Measurements from ENCODE around the gene ASXL1.
A peak's percentile ranks its signal among the peaks of the same experiment; 100 is the strongest.
"Not testable (repeated sequence)": the region's sequence is repeated elsewhere in the genome, so short reads cannot be mapped to it uniquely, and the experiment has no call there.

The ASXL1 gene

GRCh38 chr20:32357869-32358631, at the start of gene ASXL1:
Gene ASXL1 (plus strand): TSS chr20:32358331. CDS start chr20:32358776, 445 bp downstream.
- DNase-seq = peak; percentile 99

- no peak for DNase-seq
These were observed 45.3 kb upstream of the ASXL1 start for GRCh38 chr20:32312718-32313424.

- DNase-seq = no peak
These were observed 43.4 kb upstream of the ASXL1 start for GRCh38 chr20:32314768-32315167.

DNA sequence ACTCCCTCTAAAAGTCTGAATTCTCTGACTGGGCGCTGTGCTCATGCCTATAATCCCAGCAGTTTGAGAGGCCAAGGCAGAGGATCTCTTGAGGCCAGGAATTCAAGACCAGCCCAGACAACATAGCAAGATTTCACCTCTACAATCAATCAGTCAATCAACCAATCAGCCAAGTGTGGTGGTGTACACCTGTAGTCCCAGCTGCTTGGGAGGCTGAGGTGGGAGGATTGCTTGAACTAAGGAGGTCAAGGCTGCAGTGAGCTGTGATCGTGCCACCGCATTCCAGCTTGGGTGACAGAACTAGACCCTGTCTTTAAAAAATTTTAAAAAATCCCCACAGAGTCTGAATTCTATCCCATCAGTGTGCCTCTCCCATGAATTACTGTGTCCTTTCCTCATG, 42.7 kb upstream of the ASXL1 start:
- DNase-seq = no peak

DNA sequence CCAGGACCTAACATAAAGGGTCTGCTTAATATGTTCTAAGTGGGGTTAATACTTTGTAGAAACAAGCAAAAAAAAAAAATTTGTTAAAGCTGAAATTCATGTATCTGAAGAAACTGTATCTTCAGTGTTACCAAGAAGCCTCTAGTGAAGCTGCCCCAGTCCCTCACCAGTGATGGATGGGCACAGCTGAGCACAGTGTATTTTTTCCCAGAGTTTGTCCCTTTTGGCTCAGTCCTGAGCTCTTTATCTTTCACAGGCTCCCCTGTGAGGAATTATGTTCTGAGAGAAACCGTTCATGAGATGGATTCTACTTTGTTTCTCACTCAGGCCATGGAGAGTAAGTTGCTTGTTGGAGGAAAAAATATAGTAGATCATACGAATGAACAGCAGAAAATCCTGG, 42.2 kb upstream of the ASXL1 start:
- no peak for DNase-seq

DNA sequence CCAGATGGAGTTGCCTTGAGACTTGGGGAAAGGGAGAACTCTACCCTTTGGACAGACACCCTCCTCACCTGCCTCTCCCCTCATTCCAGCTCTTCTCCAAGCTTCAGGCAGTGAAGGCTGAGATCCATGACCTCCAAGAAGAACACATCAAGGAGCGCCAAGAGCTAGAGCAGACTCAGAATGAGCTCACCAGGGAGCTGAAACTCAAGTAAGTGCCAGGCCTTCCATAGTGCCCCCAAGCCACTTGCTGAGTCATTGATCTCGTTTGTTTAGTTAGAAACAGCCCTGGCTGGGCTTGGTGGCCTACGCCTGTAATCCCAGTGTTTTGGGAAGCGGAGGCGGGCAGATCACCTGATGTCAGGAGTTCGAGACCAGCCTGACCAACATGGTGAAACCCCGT, 41.5 kb upstream of the ASXL1 start:
- no peak for DNase-seq

- DNase-seq = peak; percentile 36
These were observed 39.0 kb upstream of the ASXL1 start for GRCh38 chr20:32319100-32319499.

DNA sequence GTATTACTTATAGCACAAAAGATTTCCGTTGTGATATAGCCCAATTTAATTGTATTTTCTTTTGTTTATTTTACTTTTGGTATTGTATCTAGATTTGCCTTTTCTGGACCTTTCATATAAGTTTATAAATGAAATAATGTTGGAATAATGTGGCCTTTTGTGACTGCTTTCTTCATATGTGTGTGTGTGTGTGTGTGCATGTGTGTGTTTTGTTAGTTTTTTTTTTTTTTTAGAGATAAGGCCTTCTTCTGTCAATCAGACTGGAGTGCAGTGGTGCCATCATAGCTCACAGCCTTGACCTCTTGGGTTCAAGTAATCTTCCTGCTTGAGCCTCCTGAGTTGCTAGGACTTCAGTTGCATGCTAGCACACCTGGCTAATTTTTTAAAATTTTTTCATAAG, 37.8 kb upstream of the ASXL1 start:
- DNase-seq = no peak

DNA sequence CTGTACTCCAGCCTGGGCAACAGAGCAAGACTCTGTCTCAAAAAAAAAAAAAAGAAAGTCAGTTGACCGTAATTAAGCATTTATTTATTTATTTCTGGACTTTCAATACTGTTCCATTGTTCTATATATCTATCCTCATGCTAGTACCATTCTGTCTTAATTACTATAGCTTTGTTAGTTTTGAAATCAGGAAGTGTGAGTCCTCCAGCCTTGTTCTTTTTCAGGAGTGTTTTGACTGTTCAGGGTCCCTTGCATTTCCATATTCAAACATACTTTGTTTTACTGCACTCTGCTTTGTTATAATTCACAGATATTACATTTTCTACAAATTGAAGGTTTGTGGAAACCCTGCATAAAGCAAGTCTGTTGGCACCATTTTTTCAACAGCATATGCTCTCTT, 36.7 kb upstream of the ASXL1 start:
- DNase-seq = no peak

DNA sequence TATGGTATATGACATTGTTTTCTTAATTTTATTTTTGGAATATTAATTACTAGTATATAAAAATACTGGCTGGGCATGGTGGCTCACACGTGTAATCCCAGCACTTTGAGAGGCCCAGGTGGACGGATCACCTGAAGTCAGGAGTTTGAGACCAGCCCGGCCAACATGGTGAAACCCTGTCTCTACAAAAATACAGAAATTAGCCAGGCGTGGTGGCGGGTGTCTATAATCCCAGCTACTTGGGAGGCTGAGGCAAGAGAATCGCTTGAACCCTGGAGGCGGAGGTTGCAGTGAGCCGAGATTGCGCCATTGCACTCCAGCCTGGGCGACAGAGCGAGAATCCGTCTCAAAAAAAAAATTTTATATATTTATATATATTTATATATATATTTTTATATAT, 35.9 kb upstream of the ASXL1 start:
- DNase-seq = not testable (repeated sequence)

GRCh38 chr20:32323761-32324160, 34.4 kb upstream of the ASXL1 start:
- not testable (repeated sequence) for DNase-seq

GRCh38 chr20:32325706-32326503, 32.2 kb upstream of the ASXL1 start:
- no peak for DNase-seq

- no peak for DNase-seq
These were observed 31.7 kb upstream of the ASXL1 start for GRCh38 chr20:32326504-32326845.

DNA sequence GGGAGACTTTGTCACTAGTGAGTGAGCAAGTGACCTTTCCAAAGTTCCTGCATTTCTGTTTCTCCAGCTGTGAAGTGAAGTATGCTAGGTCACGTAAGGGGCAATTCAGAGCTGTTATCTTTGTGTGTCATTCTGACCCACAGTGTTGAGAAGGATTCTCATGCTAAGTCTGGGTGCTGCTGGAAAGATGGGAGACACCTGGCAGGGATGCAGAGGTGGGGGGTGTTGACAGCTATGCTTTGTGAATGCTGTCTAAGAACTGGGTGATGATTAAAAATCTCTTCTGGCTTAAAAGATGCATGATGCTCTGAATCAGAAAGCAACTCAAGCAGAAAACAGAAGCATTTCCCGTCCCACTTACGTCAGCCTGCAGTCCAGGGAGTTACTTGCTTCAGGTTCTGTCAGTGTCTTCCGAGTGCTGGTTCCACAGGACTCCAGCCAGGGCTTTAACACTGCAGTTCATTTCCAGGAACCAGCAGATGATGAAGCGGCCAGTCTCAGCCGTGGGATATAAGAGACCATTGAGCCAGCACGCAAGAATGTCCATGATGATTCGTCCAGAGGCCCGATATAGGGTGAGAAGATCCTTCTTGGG, 30.9 kb upstream of the ASXL1 start:
- no peak for DNase-seq

DNA sequence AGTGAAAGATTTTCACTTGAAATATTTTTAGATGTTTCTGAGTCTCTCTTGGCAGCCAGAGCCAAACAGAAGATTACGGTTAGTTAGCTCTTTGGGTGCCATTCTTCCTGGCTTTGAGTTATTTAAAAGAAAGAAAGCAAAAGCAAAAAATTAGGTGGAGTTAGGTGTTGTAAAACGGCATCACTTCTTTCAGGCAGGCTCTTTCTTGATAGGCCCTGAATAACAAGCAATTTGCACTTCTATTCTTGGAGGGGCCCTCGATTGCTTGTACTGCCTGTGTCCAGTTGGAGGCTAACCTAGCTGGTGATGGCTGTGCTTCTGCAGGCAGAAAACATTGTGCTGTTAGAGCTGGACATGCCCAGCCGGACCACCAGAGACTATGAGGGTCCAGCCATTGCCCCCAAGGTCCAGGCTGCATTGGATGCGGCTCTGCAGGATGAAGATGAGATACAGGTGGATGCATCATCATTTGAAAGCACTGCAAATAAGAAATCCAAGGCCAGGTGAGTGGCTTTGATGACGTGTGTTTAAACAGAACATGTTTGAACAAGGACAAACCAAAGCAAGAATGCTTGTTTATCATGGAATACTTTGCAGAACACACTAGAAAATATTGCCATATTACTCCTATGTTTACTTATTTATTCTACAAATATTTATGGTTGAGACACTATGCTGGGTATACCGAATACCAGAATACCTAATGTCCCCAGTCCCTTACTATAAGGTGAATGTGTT, 28.1 kb upstream of the ASXL1 start:
- DNase-seq = no peak

- no peak for DNase-seq
These were observed 27.6 kb upstream of the ASXL1 start for GRCh38 chr20:32330555-32330897.

GRCh38 chr20:32332614-32333013, 25.5 kb upstream of the ASXL1 start:
- peak; percentile 34 for DNase-seq

DNA sequence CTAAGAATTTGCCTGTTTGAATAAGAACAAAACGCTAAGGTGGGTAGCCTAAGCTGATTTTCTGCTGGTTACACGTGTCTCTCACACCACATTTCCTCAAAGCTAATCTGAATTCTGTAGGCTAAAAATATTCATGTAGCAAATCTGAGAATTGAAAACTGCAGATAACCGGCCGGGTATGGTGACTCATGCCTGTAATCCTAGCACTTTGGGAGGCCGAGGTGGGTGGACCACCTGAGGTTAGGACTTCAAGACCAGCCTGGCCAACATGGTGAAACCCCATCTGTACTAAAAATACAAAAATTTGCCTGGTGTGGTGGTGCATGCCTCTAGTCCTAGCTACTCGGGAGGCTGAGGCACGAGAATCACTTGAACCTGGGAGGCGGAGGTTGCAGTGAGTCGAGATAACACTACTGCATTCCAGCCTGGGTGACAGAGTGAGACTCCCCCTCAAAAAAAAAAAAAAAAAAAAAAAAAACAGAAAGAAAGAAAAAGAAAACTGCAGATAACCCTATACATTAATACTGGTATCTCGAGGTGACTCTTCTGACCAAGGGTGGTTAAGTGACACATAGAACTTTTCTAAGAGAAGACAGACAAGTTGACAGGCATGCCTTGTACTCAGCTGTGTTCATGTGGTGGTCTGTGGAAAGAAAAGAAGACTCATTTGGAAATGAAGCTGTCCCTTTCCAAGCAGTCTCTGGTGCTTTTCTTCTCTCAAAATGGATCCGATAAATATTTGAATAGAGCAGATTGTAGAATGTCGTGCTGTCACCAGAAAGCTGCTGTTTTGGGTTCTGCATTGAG, 24.7 kb upstream of the ASXL1 start:
- peak; percentile 91 for DNase-seq

- peak; percentile 81 for DNase-seq
These were observed 23.9 kb upstream of the ASXL1 start for GRCh38 chr20:32333988-32334885.

DNA sequence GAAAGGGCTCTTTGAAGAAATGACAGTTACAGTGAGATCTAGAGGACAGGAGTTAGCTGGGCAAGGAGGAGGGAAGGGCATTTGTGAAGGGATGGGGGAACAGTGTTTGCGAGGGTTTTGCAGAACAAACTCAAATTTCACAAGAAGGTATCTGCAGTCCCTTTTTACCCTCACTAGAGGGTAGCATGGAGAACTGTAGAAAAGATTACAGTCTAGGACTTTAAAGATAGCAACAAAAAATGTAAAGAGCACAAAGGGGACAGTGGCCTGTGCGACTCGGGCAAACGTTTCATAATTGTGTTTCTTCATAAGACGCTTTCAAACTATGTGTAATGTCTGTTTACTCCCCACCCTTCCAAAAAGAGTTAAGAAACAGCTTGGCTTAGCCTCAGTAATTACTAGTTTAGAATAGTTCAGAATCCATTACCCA, 21.2 kb upstream of the ASXL1 start:
- peak; percentile 49 for DNase-seq
